HepG2 (cell line): ENCODE results near the gene CECR2. TPM values are rescaled to one million over a fixed set of nuclear protein-coding genes. Genes with fewer than 3 reads are reported as not detected.

Experiments
- ATAC-seq: fragments of 200-7000 bp; cut with Tn5 transposase; 3 replicates; pipeline ENCODE4 v1.9.1; 2020; ENCODE audit warnings: mild to moderate bottlenecking, moderate library complexity
- BruUV-seq: library from RNA; stranded (reverse); fragments of 400-500 nt; replicated peaks from 2 replicates; lab custom pipeline; 2021; lab: Mats Ljungman, UMichigan
- CTCF ChIA-PET: fragments of 300-600 bp; formaldehyde crosslinking; extraction: SDS; loops from one replicate; lab custom pipeline; 2021; ENCODE audit warnings: low total read pairs, inconsistent platforms, low intra/inter-chr PET ratio; lab: Yijun Ruan, JAX
- POLR2A ChIA-PET: fragments of 350-600 bp; sonication (Branson Sonifier 250); formaldehyde crosslinking; loops from one replicate; lab custom pipeline; 2020; ENCODE audit warnings: antibody characterized with exemption, inconsistent platforms; lab: Yijun Ruan, JAX
- DNase-seq: peaks from one replicate; pipeline ENCODE4 v3.0.0-alpha.2; 2015; ENCODE audit warnings: low spot score
- FAIRE-seq: peaks from 3 replicates; lab custom pipeline; 2011; peaks lifted over from hg19 to GRCh38; lab: Jason Lieb, UNC
- H2AFZ ChIP-seq: one replicate; pipeline ENCODE4 v1.6.1; 2011; ENCODE audit warnings: low read length, inconsistent platforms
- H3K27ac ChIP-seq: fragments of 300-600 bp; 3 replicates; pipeline ENCODE4 v1.8.0; 2011; ENCODE audit warnings: mixed run types, mild to moderate bottlenecking, mixed read lengths, low read length, inconsistent platforms; ENCODE audit not compliant: insufficient read depth; ENCODE audit errors: extremely low read length
- H3K27me3 ChIP-seq, 2 experiments: fragments of 200-600 bp in 1 of 2; 2 replicates in 1 of 2; 3 replicates in 1 of 2; pipeline versions ENCODE4 v1.6.0 to v1.8.0; 2011; ENCODE audit warnings: low read length in 2 of 2, mild to moderate bottlenecking in 2 of 2, moderate library complexity in 2 of 2, inconsistent platforms in 1 of 2; ENCODE audit not compliant: insufficient read depth in 2 of 2, control insufficient read depth in 1 of 2
- H3K36me3 ChIP-seq, 2 experiments: fragments of 200-600 bp in 1 of 2; replicated peaks in 1 of 2; 2 replicates in 1 of 2; 3 replicates in 1 of 2; pipeline versions ENCODE4 v1.5.1 to v1.8.0; 2011; ENCODE audit warnings: low read length in 2 of 2, inconsistent platforms in 1 of 2; ENCODE audit not compliant: insufficient read depth in 2 of 2, control insufficient read depth in 1 of 2
- H3K4me1 ChIP-seq: 2 replicates; pipeline ENCODE4 v1.5.1; 2012; ENCODE audit warnings: low read length, inconsistent platforms; ENCODE audit not compliant: insufficient read depth
- H3K4me2 ChIP-seq: 2 replicates; pipeline ENCODE4 v1.6.0; 2011; ENCODE audit warnings: low read depth, low read length, inconsistent platforms
- H3K4me3 ChIP-seq, 3 experiments: fragments of 200-600 bp in 1 of 3; sonication (generic), shearing (Covaris generic) in 1 of 3; replicated peaks in 1 of 3; 2 replicates each; pipeline ENCODE4 v1.5.1; 2011 to 2016; ENCODE audit warnings: low read length in 3 of 3, inconsistent platforms in 2 of 3, low read depth in 2 of 3, mild to moderate bottlenecking in 2 of 3, control low read depth in 1 of 3, mixed read lengths in 1 of 3; ENCODE audit not compliant: insufficient read depth in 1 of 3
- H3K79me2 ChIP-seq: one replicate; pipeline ENCODE4 v1.6.1; 2011; ENCODE audit warnings: low read length, inconsistent platforms; ENCODE audit not compliant: insufficient read depth
- H3K9ac ChIP-seq: 2 replicates; pipeline ENCODE4 v1.6.0; 2011; ENCODE audit warnings: mild to moderate bottlenecking, low read depth, low read length, inconsistent platforms; ENCODE audit not compliant: insufficient read depth
- H3K9me3 ChIP-seq: 2 replicates; pipeline ENCODE4 v1.5.1; 2012; ENCODE audit warnings: mild to moderate bottlenecking, low read length
- H4K20me1 ChIP-seq: 2 replicates; pipeline ENCODE4 v1.6.0; 2011; ENCODE audit warnings: inconsistent platforms, mild to moderate bottlenecking, low read length, moderate library complexity; ENCODE audit not compliant: insufficient read depth
- MEIS2 ChIP-seq: sonication (generic); formaldehyde crosslinking; IDR thresholded peaks from 2 replicates; pipeline ENCODE4 v1.9.0; 2021; ENCODE audit warnings: mild to moderate bottlenecking, missing genetic modification reagents
- SALL1 ChIP-seq: sonication (generic); formaldehyde crosslinking; IDR thresholded peaks from 2 replicates; pipeline ENCODE4 v1.8.0; 2022; ENCODE audit warnings: mild to moderate bottlenecking, missing genetic modification reagents
- TRAFD1 ChIP-seq: sonication (generic); formaldehyde crosslinking; IDR thresholded peaks from 2 replicates; pipeline ENCODE4 v1.5.1; 2020; ENCODE audit warnings: missing genetic modification reagents, mild to moderate bottlenecking, borderline replicate concordance
- ZNF333 ChIP-seq: sonication (generic); formaldehyde crosslinking; IDR thresholded peaks from 2 replicates; pipeline ENCODE4 v1.4.0; 2020; ENCODE audit warnings: mild to moderate bottlenecking, missing genetic modification reagents, borderline replicate concordance
- ZNF646 ChIP-seq: sonication (generic); formaldehyde crosslinking; IDR thresholded peaks from 2 replicates; pipeline ENCODE4 v1.9.0; 2021; ENCODE audit warnings: mild to moderate bottlenecking, missing genetic modification reagents
- WGBS: methylation state at CpG from one replicate; pipeline ENCODE4 v1.1.6; 2017; ENCODE audit warnings: low lambda C conversion rate; 5-methylcytosine and 5-hydroxymethylcytosine counted together
- in situ Hi-C: cut with HindIII; loops from 2 replicates; pipeline ENCODE4 v1.10.0; 2017; ENCODE audit warnings: low pct_unique_long_range_greater_than_20kb; ENCODE audit not compliant: extremely low pct_ligation_motif_present
- intact Hi-C: fragments of 100-400 bp; cut with micrococcal nuclease; formaldehyde crosslinking; loops from one replicate; pipeline ENCODE4 v1.10.0; 2022; ENCODE audit not compliant: unreplicated experiment
- polyA plus RNA-seq, 8 experiments: library from polyadenylated mRNA; depleted of rRNA in 3 of 8; stranded (reverse) in 7 of 8; unstranded in 1 of 8; fragments of >200 nt; fragmentation: Illumina TruSeq in 4 of 8; extraction: Trizol in 4 of 8; gene quantifications; 2 replicates each; pipeline versions ENCODE4 v1.2.1 to v1.2.3, GENCODE V29; 2011 to 2016; ENCODE audit warnings: low read depth in 4 of 8, missing spikeins in 1 of 8, mixed read lengths in 1 of 8; ENCODE audit not compliant: insufficient read depth in 1 of 8
- total RNA-seq, 5 experiments: library from RNA; depleted of rRNA; stranded (reverse); fragments of >200 nt; fragmentation: Illumina TruSeq; extraction: Trizol; gene quantifications; 2 replicates each; pipeline ENCODE4 v1.2.3, GENCODE V29; 2016; ENCODE audit warnings: low read depth in 1 of 5

CECR2 gene
- total and polyA plus RNA-seq, 2 of the 13 experiments (the other 11 are each of a cell fraction or from before 2014, with no cell fraction given) = not detected

- H4K20me1 ChIP-seq = no peaks in the 10 kb centered on the region
- ATAC-seq (no peak), DNase-seq (no peak), FAIRE-seq (no peak)
- no peak overlapping the region for H3K4me3 ChIP-seq
- no peaks in the 10 kb centered on the region for H3K79me2 ChIP-seq
- no peak overlapping the region for H2AFZ ChIP-seq
- H3K4me1 ChIP-seq = no peaks in the 10 kb centered on the region
- TF ChIP-seq MEIS2 (CRISPR knock-in tag) (no peak), SALL1 (CRISPR knock-in tag) (no peak), ZNF333 (CRISPR knock-in tag) (no peak), TRAFD1 (CRISPR knock-in tag) (no peak), ZNF646 (CRISPR knock-in tag) (no peak)
- H3K4me2 ChIP-seq = no peak overlapping the region
- ChIA-PET CTCF (no interaction called here), POLR2A (no interaction called here)
- H3K36me3 ChIP-seq = no peaks in the 10 kb centered on the region
- H3K27me3 ChIP-seq = peaks cover 0 to 17% of the 10 kb centered on the region in 2 experiments; a peak in 2 of 5 replicates
- intact Hi-C loops (no loop called here), in situ Hi-C loops (no loop called here)
- no peak overlapping the region for H3K9ac ChIP-seq
- 30% methylated on average over 5 of the region's 6 CpGs for WGBS
- H3K27ac ChIP-seq = no peak overlapping the region
- BruUV-seq = no TSS peak
- no peaks in the 10 kb centered on the region for H3K9me3 ChIP-seq
Measured at GRCh38 chr22:17334059-17334458, 35.2 kb upstream of the CECR2 start.
